ENCODE results near the gene SORCS1.

GRCh38 chr10:106661767-106662140 is 502.8 kb downstream of the SORCS1 start:
- no peak for TF ChIP-seq EP300 (IDR thresholded peaks at IDR 0.05; ENCODE audit: borderline replicate concordance)
- no peak for TF ChIP-seq RAD21 (IDR thresholded peaks at IDR 0.05; ENCODE audit: low read depth)

All from Ishikawa (cell line).